ENCODE data around the gene GADD45G. TPM values are rescaled to one million over a fixed set of nuclear protein-coding genes. Genes with fewer than 3 reads are reported as not detected.

GADD45G gene
- polyA plus RNA-seq, 3 donors = 1.8 to 4.5 (median 2.5) TPM

DNA sequence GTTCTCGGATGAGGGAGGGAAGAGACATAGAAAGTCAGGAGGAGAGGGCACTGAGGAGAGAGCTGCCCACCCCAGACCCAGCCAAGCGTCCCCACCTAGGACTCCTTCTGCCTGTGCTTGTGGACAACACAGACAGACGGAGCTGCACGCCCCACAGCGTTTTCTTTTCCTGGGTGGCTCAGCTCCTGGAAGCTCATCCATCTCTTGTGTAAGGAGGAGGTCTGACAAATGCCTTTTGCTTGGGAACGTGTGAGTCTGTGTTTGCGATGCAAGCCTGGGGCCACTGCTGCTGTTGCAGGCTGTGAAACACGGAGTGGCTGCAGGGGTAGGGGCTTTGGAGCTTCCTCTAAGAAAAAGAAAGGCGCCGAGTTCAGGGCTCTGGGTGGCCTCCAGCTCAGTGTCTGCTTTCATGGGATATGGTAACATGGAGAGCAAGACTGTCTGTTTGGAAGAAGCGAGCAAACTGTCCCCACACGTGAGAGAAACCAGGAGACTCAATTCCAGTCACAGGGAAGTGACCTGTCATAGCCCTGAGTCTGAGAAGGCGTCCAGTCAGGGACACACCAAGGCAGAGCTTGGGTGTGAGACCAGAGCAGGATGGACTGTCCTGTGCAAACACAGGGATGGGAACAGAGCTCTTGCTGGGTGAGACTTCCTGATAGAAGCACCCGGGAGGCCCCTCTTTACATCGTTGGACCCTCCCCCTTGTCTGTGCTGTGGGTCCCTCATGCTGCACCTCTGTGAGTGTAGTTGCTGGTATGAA lies 42.7 kb downstream of the GADD45G start:
- no peak for DNase-seq (ENCODE audit: low read depth in 3 of 3, low spot score in 2 of 3)

DNA sequence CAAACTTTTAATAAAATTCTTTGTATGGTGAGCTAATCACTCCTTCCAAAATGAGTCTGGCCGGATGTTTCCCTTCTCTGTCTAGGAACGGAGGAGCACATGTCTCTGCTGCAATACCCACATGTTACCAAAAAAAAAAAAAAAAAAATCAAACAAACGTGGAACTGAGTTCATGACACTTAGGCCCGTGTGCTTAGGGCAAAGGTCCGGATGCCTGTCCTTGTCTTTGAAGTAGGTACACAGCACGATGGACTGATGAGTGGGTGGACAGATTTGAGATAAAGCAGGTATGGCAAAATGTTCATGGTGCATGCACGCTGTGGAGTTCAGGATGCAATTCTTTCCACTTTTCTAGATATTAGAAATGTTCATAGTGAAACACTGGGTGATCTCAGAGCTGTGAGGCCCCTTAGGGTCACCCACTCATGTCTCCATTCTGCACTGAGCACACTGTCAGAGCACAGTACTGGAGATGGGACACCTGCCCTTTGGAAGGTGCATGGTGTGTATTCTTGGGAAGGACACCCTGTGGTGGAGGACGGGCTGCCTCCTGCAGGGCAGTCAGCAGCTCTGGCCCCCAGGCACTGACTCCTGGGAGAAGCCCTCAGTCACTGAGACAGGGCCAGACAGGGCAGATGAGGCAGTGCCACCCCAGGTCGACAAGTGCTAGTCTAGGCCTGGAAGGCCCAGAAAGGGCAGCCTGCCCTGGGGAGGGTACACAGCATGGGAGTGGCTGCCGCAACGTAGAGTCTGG lies 43.6 kb downstream of the GADD45G start:
- DNase-seq (ENCODE audit: low read depth in 3 of 3, low spot score in 2 of 3) = no peak

- no peak for DNase-seq (ENCODE audit: low read depth in 3 of 3, low spot score in 2 of 3)
These were observed 44.4 kb downstream of the GADD45G start for GRCh38 chr9:89649039-89649691.

GRCh38 chr9:89654025-89654662 lies 49.3 kb downstream of the GADD45G start:
- no peak for DNase-seq (ENCODE audit: low read depth in 3 of 3, low spot score in 2 of 3)

GRCh38 chr9:89655056-89655989 lies 50.5 kb downstream of the GADD45G start:
- no peak for DNase-seq (ENCODE audit: low read depth in 3 of 3, low spot score in 2 of 3)

Other genes starting within 250 kb of the GADD45G start
- 10 to 100 TPM; 40.7 to 45.0 (median 41.3) TPM for gene SEMA4D, start 106.9 kb upstream of the GADD45G start, polyA plus RNA-seq (ENCODE audit: insufficient read length in 3 of 3)